GM18519 (cell line): ENCODE measurements around the gene RBKS.

Experiments used
- ATAC-seq: cut with Tn5 transposase; IDR thresholded peaks from one replicate; pipeline ENCODE4 v1.9.1; 2021; ENCODE audit warnings: mild to moderate bottlenecking, moderate library complexity; ENCODE audit not compliant: unreplicated experiment, low FRiP score

Gene RBKS

GRCh38 chr2:27890146-27890923, at the start of gene RBKS, which contains the start of gene BABAM2:
TSS of gene RBKS (minus strand) at chr2:27890387. CDS start at chr2:27890345, 42 bp downstream.
TSS of gene BABAM2 (plus strand) at chr2:27890729. CDS start at chr2:27894557, 3,828 bp downstream.
- ATAC-seq, result no peak

- ATAC-seq, result no peak
These were observed 44.8 kb upstream of the RBKS start for GRCh38 chr2:27935026-27935425.

- no peak for ATAC-seq
These were observed 42.2 kb upstream of the RBKS start for GRCh38 chr2:27932396-27932795.

GRCh38 chr2:27931361-27931950, 41.3 kb upstream of the RBKS start:
- ATAC-seq, result no peak

- ATAC-seq, result no peak
These were observed 39.8 kb upstream of the RBKS start for GRCh38 chr2:27929916-27930486.

- no peak for ATAC-seq
These were observed 35.7 kb upstream of the RBKS start for GRCh38 chr2:27925766-27926472.

GRCh38 chr2:27922842-27923241, 32.7 kb upstream of the RBKS start:
- no peak for ATAC-seq

- no peak for ATAC-seq
These were observed 31.8 kb upstream of the RBKS start for GRCh38 chr2:27921880-27922547.

- no peak for ATAC-seq
These were observed 31.2 kb upstream of the RBKS start for GRCh38 chr2:27921424-27921823.

- ATAC-seq, result no peak
These were observed 30.1 kb upstream of the RBKS start for GRCh38 chr2:27920148-27920885.

- no peak for ATAC-seq
These were observed 26.3 kb upstream of the RBKS start for GRCh38 chr2:27916293-27916995.

- ATAC-seq, result no peak
These were observed 25.7 kb upstream of the RBKS start for GRCh38 chr2:27915874-27916273.

- no peak for ATAC-seq
These were observed 25.0 kb upstream of the RBKS start for GRCh38 chr2:27915191-27915590.

- no peak for ATAC-seq
These were observed 24.6 kb upstream of the RBKS start for GRCh38 chr2:27914805-27915175.

GRCh38 chr2:27914041-27914804, 24.0 kb upstream of the RBKS start:
- ATAC-seq, result no peak

GRCh38 chr2:27912512-27912911, 22.3 kb upstream of the RBKS start:
- ATAC-seq, result no peak

GRCh38 chr2:27911458-27912210, 21.4 kb upstream of the RBKS start:
- no peak for ATAC-seq

GRCh38 chr2:27909901-27910300, 19.7 kb upstream of the RBKS start:
- ATAC-seq, result no peak
